IPS-18c (cell line): ENCODE results near the gene HTRA3.

ENCODE experiments used
- H3K4me3 ChIP-seq: 2 replicates; pipeline ENCODE4 v1.7.0; 2013; ENCODE audit warnings: low read depth, mild to moderate bottlenecking, low read length, moderate library complexity; ENCODE audit not compliant: insufficient read depth
- H3K9me3 ChIP-seq: one replicate; pipeline ENCODE4 v1.6.1; 2013; ENCODE audit warnings: mild to moderate bottlenecking, low read length, moderate library complexity; ENCODE audit not compliant: control insufficient read depth, insufficient read depth

The HTRA3 gene

GRCh38 chr4:8242782-8243560 is 26.6 kb upstream of the HTRA3 start:
- no peaks in the 10 kb centered on the region for H3K9me3 ChIP-seq
- H3K4me3 ChIP-seq = no peak overlapping the region

DNA sequence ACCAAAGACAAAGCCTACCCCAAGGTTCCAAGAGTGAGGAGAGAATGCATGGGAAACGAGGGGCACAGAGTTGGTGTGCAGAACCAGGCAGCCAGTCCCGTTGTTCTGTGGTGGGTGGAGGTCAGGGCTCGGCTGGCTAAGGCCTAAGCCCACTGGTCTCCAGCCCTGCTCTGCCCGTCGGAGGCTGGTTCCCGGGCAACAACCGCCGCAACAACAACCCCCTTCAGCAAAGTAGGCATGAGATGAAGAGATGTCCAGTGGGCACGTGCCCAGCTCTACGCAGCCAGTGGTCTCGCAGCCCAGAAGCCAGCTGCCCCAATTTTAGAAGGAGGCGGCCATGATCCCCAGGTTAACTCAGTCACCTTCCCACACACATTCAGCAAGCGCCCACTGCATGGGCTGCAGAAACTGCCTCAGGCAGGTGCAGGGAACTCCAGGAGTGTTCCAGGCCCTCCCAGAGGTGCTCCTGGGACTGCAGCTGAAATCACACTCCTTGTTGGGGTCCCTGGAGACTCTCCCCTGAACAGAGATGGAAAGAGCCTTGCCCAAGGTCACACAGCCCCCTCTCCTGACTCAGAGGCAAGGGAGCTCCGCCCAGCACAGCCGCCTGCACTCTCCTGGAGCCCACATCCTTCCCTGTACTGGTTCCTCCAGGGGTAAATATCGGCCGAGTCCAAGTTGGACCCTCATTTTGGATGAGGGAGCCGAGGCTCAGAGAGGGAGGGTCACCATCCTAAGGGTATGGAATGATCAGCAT is 25.4 kb upstream of the HTRA3 start:
- Histone ChIP-seq H3K9me3 (no peaks in the 10 kb centered on the region), H3K4me3 (no peak overlapping the region)

- no peaks in the 10 kb centered on the region for H3K9me3 ChIP-seq
- H3K4me3 ChIP-seq = no peak overlapping the region
Observed at GRCh38 chr4:8244931-8245460, 24.6 kb upstream of the HTRA3 start.

GRCh38 chr4:8245884-8246833 is 23.4 kb upstream of the HTRA3 start:
- Histone ChIP-seq H3K9me3 (no peaks in the 10 kb centered on the region), H3K4me3 (no peak overlapping the region)

GRCh38 chr4:8247047-8247930 is 22.3 kb upstream of the HTRA3 start:
- H3K4me3 ChIP-seq = no peak overlapping the region
- no peaks in the 10 kb centered on the region for H3K9me3 ChIP-seq

DNA sequence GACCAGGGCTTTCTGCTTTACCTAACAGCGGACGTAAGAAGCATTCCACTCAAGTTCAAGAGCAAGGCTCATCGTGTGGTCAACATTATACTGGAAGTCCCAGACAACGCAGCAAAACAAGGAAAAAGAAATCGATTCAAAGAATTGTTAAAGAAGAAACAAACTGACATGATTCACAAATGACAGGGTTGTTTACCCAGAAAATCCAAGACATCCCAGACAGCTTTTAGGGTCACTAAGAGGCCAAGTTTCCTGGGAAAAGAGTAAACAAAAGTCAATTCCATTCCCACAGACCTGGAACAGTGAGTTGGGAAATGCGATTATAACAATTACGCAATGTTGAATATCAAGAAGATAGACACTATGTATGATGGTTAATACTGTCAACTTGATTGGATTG is 21.5 kb upstream of the HTRA3 start:
- H3K9me3 ChIP-seq = no peaks in the 10 kb centered on the region
- no peak overlapping the region for H3K4me3 ChIP-seq

GRCh38 chr4:8250227-8250626 is 19.3 kb upstream of the HTRA3 start:
- no peaks in the 10 kb centered on the region for H3K9me3 ChIP-seq
- no peak overlapping the region for H3K4me3 ChIP-seq

DNA sequence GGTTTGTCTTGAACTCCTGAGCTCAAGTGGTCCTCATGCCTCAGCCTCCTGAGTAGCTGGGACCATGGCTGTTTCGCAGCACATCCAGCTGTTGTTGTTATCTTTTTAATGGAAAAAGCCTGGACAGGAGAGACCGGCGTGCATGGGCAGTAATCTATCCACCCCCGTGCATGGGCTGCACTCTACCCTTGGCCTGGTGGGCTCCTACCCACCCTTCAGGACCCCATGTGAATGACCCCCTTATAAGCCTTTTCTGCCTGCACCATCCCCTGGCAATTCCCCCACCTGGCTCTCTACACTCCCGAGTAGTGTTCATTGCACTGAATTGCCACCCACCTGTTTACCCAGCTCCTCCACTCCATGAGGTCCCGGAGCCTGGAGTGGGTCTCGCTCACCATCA is 18.9 kb upstream of the HTRA3 start:
- Histone ChIP-seq H3K4me3 (no peak overlapping the region), H3K9me3 (no peaks in the 10 kb centered on the region)

DNA sequence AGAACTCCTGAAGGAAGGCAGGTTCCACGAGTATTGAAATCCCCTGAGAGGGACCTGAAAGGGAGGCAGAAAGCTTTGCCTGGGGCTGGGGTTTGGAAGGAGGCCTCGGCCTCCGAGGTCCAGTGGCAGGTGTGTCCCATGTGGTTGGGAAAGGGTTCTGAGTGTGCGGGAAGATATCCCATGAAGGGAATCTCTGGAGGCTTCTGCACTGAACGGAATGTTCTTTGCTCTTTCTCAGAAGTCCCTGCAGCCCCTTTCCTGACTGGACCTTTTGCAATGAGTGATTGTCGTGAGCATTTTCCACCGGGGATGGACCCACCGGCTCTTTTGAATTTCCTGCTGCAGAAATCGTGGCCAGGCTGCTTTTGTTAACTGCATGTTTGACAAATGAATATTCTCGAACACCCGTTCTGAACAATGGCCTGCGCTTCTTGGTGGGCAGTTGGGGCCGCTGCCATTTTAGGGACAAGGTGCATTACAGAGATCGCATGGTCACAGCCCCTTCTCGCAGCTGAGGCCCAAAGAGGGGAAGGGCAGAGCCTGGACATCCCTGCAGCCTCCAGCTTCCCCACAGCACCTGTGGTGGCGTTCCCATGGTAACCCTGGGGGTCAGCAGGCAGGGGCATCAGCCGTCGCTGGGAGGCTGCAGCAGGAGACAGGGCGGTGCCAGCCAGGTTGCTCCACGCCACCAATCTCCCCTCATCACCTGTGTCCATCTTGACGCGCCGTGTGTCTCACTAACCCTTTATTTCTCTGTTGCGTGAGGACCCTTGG is 18.3 kb upstream of the HTRA3 start:
- no peak overlapping the region for H3K4me3 ChIP-seq
- H3K9me3 ChIP-seq = no peaks in the 10 kb centered on the region

DNA sequence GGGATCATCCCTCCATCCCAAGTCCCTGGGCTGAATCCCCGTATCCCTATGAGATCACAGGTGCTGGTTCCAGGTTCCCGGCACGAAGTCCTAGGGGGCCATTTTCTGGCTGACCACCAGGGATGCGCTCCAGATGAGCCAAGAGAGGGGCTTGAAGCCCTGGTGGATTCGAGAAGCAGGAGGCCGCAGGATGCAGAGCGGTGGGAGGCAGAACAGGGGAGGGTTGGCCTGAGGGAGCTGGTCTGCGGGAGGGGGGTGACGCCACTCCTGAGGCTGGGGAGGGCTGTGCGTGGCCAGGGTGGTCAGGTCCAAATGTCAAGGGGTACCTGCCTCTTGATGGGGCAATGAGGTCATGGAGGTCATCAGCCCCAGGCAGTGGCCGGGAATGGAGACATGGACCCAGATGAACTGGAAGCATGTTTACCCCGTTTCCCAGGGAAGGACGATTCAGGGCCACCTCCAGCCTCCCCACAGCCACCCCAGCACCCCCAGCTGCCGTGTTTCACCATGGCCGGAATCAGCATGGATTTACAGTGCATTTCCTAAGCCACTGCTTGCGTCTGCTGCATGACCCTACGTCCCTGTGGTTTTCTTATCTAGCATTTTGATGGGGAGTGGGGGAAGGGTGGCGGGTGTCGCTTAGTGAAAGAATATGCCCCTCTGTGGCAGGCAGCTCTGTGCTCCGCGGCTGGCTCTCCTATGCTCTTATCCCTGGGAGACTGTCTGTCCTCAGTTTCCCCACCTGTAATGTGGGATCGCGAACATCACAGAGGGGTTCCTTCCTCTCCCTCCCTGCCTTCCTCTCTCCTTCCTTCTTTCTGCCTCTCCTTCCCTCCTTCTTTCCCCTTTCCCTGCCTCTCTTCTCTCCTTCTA is 17.0 kb upstream of the HTRA3 start:
- Histone ChIP-seq H3K4me3 (no peak overlapping the region), H3K9me3 (peaks cover 2% of the 10 kb centered on the region)

DNA sequence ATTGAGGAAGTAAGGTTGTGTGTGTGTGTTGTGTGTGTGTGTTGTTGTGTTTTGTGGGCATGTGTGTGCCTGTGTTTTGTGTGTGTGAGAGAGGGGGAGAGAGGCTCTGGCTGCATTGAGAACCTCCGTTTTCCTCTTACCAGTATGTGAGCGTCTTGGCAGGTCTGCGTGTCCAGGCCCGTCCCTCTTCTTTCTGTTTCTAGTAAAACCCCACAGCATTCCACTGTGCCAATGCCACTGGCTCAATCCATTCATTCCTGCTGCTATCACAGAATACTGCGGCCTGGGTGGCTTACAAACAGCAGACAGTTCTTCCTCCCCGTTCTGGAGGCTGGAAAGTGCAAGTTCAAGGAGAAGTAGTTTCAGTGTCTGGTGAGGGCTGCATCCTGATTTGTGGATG is 15.5 kb upstream of the HTRA3 start:
- H3K4me3 ChIP-seq = no peak overlapping the region
- H3K9me3 ChIP-seq = peaks cover 2% of the 10 kb centered on the region

- Histone ChIP-seq H3K9me3 (peaks cover 2% of the 10 kb centered on the region), H3K4me3 (no peak overlapping the region)
Observed at GRCh38 chr4:8255698-8256441, 13.7 kb upstream of the HTRA3 start.

- H3K4me3 ChIP-seq = no peak overlapping the region
- peaks cover 2% of the 10 kb centered on the region for H3K9me3 ChIP-seq
Observed at GRCh38 chr4:8257854-8258253, 11.7 kb upstream of the HTRA3 start.

DNA sequence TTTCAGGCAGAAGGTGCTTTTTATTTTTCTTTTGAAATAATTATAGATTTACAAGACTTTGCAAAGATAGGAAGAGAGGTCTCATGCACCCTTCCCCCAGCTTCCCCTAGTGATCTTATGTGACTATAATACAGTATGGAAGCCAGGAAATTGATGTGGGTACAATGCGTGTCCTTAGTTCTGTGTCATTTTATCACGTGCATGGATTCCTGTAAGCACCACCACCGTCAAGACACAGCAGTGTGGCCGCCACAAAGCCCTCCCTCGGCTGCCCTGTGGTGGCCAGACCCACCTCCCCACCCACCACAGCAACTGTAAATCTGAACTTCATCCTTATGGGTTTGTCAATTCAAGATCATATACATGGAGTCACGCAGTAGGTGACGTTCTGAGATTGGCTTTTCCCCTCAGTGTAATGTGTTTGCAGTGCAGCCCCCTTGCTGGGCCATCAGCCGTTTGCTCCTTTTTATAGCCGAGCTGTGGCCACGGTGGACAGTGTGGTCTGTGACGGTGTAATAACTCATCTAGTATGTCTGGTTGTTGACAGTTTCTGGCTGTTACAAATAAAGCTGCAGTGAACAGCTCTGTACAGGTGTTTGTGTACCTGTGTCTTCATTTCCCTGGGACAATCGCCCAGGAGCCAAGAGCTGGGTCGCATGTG is 10.9 kb upstream of the HTRA3 start:
- peaks cover 2% of the 10 kb centered on the region for H3K9me3 ChIP-seq

More for the DNA sequence above, 10.9 kb upstream of the HTRA3 start:
- no peak overlapping the region for H3K4me3 ChIP-seq
